ENCODE measurements around the gene XYLT1. TPM values are rescaled to one million over a fixed set of nuclear protein-coding genes. Genes with fewer than 3 reads are reported as not detected.

XYLT1 gene
- total and polyA plus RNA-seq, 2 of the 13 experiments (the other 11 are each of a cell fraction or from before 2014, with no cell fraction given): not detected

DNA sequence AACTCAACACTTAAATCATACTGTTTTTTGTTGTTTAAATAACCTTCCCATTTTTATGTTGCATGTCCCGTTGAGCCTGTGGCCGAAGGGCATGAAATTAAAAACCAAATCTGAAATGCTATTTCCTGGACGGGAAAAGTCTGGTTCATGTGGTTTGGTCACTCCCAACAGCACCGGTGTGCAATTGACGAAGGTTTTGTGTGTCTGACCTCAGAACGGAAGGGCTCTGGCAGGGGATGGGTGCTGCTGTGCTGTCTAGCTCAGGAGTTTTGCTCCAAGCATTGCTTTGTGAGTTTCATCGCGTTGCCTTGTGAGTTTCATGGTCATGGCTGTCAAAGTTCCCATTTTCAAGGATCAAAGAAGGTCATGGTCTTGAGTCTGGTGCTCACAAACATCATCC is 363.3 kb downstream of the XYLT1 start (continued):
- TF ChIP-seq, protein P1, sequence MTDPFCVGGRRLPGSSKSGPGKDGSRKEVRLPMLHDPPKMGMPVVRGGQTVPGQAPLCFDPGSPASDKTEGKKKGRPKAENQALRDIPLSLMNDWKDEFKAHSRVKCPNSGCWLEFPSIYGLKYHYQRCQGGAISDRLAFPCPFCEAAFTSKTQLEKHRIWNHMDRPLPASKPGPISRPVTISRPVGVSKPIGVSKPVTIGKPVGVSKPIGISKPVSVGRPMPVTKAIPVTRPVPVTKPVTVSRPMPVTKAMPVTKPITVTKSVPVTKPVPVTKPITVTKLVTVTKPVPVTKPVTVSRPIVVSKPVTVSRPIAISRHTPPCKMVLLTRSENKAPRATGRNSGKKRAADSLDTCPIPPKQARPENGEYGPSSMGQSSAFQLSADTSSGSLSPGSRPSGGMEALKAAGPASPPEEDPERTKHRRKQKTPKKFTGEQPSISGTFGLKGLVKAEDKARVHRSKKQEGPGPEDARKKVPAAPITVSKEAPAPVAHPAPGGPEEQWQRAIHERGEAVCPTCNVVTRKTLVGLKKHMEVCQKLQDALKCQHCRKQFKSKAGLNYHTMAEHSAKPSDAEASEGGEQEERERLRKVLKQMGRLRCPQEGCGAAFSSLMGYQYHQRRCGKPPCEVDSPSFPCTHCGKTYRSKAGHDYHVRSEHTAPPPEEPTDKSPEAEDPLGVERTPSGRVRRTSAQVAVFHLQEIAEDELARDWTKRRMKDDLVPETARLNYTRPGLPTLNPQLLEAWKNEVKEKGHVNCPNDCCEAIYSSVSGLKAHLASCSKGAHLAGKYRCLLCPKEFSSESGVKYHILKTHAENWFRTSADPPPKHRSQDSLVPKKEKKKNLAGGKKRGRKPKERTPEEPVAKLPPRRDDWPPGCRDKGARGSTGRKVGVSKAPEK (CRISPR knock-in tag; IDR thresholded peaks at IDR 0.05; ENCODE audit: borderline replicate concordance): no peak
- TF ChIP-seq PCBP1 (IDR thresholded peaks at IDR 0.05; ENCODE audit: borderline replicate concordance, low read depth, low read length): no peak

DNA sequence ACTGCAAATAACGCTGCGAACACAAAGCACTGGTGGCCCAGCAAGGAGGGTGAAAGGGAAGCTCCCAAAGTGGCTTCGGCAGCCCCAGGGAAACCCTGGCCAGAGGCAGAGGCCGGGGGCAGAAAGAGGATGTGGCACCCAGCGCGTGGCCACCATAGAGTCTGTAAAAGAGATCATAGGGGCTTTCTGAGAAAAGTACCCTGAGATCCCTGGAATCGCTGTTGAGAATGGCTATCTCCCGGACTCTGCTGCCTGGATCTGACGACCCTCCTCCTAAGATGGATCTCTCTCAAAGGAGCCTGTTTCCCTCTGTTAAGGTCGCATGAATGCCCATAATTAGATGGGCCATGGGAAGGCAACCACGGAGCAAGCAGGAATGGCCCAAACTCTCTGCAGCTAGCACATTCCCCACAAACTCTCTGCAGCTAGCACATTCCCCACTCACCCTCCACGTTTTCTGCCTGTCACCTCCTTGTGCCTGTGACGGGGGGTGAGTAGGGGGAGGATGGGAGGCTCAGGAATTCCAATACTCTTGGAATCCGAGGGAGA is 364.4 kb downstream of the XYLT1 start:
- in situ Hi-C loops (cut with HindIII; ENCODE audit: extremely low pct_ligation_motif_present, low pct_unique_long_range_greater_than_20kb) (no loop called here), intact Hi-C loops (cut with micrococcal nuclease; ENCODE audit: unreplicated experiment) (no loop called here)
- no TSS peak for BruUV-seq (replicated peaks)
- 7% methylated on average over 14 of the region's 14 CpGs for WGBS (ENCODE audit: low lambda C conversion rate)
- no peak for DNase-seq (ENCODE audit: low spot score)
- no peaks in the 10 kb centered on the region for H3K36me3 ChIP-seq (replicated peaks in 1 of 2; ENCODE audit: control insufficient read depth in 1 of 2, insufficient read depth in 2 of 2, low read length in 2 of 2)
- H3K4me1 ChIP-seq (ENCODE audit: insufficient read depth, low read length): no peaks in the 10 kb centered on the region
- H3K4me2 ChIP-seq (ENCODE audit: low read depth, low read length): no peak overlapping the region
- peaks cover 0 to 46% of the 10 kb centered on the region in 2 experiments; a peak in 4 of 5 replicates for H3K27me3 ChIP-seq (ENCODE audit: control insufficient read depth in 1 of 2, insufficient read depth in 2 of 2, low read length in 2 of 2)
- CTCF ChIA-PET (ENCODE audit: low intra/inter-chr PET ratio, low total read pairs): no interaction called here
- TF ChIP-seq, protein P2, sequence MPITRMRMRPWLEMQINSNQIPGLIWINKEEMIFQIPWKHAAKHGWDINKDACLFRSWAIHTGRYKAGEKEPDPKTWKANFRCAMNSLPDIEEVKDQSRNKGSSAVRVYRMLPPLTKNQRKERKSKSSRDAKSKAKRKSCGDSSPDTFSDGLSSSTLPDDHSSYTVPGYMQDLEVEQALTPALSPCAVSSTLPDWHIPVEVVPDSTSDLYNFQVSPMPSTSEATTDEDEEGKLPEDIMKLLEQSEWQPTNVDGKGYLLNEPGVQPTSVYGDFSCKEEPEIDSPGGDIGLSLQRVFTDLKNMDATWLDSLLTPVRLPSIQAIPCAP (CRISPR knock-in tag; IDR thresholded peaks at IDR 0.05; ENCODE audit: low read depth): no peak
- TF ChIP-seq, protein P3, sequence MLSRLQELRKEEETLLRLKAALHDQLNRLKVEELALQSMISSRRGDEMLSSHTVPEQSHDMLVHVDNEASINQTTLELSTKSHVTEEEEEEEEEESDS (CRISPR knock-in tag; IDR thresholded peaks at IDR 0.05; ENCODE audit: borderline replicate concordance): no peak
- TF ChIP-seq, protein P4, sequence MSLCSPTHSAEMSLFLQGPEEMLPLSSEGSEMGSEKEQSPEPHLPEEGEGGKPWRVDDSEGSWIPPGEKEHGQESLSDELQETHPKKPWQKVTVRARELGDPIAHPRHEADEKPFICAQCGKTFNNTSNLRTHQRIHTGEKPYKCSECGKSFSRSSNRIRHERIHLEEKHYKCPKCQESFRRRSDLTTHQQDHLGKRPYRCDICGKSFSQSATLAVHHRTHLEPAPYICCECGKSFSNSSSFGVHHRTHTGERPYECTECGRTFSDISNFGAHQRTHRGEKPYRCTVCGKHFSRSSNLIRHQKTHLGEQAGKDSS (CRISPR knock-in tag; IDR thresholded peaks at IDR 0.05; ENCODE audit: borderline replicate concordance, low read depth): no peak
- TF ChIP-seq ZFP36L2 (CRISPR knock-in tag; IDR thresholded peaks at IDR 0.05): no peak
- TF ChIP-seq ARHGAP35 (CRISPR knock-in tag; IDR thresholded peaks at IDR 0.05; ENCODE audit: borderline replicate concordance): no peak
- TF ChIP-seq, protein P5, sequence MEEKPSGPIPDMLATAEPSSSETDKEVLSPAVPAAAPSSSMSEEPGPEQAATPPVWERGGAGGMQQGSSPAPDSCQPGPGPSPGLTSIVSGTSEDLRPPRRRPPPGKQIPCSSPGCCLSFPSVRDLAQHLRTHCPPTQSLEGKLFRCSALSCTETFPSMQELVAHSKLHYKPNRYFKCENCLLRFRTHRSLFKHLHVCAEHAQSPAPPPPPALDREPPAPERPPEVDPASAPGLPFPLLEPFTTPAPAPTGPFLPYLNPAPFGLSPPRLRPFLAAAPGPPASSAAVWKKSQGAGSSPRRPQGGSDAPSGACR (CRISPR knock-in tag; IDR thresholded peaks at IDR 0.05): no peak
- no peak for TF ChIP-seq RAD21 (CRISPR knock-in tag; IDR thresholded peaks at IDR 0.05)
- no peak for TF ChIP-seq ZMYM2 (CRISPR knock-in tag; IDR thresholded peaks at IDR 0.05)
- POLR2A ChIA-PET: no interaction called here
- no peaks in the 10 kb centered on the region for H4K20me1 ChIP-seq (ENCODE audit: insufficient read depth, low read length)
- no peak for ATAC-seq
- no peak overlapping the region for H3K9ac ChIP-seq (ENCODE audit: insufficient read depth, low read depth, low read length)
- FAIRE-seq: no peak
- H3K9me3 ChIP-seq (ENCODE audit: low read length): 0 out of 2 replicates have a peak, but pooled peaks cover 4% of the 10 kb centered on the region
- no peak overlapping the region for H2AFZ ChIP-seq (ENCODE audit: low read length)
- no peaks in the 10 kb centered on the region for H3K79me2 ChIP-seq (ENCODE audit: insufficient read depth, low read length)
- H3K27ac ChIP-seq (ENCODE audit: extremely low read length, insufficient read depth, low read length): no peak overlapping the region
- no peak overlapping the region for H3K4me3 ChIP-seq (replicated peaks in 1 of 3; ENCODE audit: insufficient read depth in 1 of 3, low read depth in 2 of 3, low read length in 3 of 3)

Data from HepG2 (cell line).